COLO829 (cell line): ENCODE measurements around the gene HOXA2.
A peak's percentile ranks its signal among the peaks of the same experiment; 100 is the strongest.

Experiments
- DNase-seq: peaks from one replicate; pipeline ENCODE4 v3.0.0; 2012; ENCODE audit warnings: low spot score

HOXA2 gene

GRCh38 chr7:27078616-27079233 lies 23.8 kb downstream of the HOXA2 start:
- no peak for DNase-seq

GRCh38 chr7:27073076-27073475 lies 29.4 kb downstream of the HOXA2 start:
- no peak for DNase-seq

GRCh38 chr7:27071622-27072390 lies 30.7 kb downstream of the HOXA2 start:
- peak; percentile 46 for DNase-seq

GRCh38 chr7:27068259-27068658 lies 34.2 kb downstream of the HOXA2 start:
- DNase-seq = no peak

GRCh38 chr7:27066148-27066547 lies 36.3 kb downstream of the HOXA2 start:
- DNase-seq = no peak

GRCh38 chr7:27065709-27066108 lies 36.8 kb downstream of the HOXA2 start:
- DNase-seq = no peak

GRCh38 chr7:27064661-27065060 lies 37.8 kb downstream of the HOXA2 start:
- DNase-seq = no peak

GRCh38 chr7:27064159-27064558 lies 38.3 kb downstream of the HOXA2 start:
- no peak for DNase-seq

- DNase-seq = no peak
Observed at GRCh38 chr7:27062946-27063345, 39.5 kb downstream of the HOXA2 start.

- DNase-seq = no peak
Observed at GRCh38 chr7:27053153-27053552, 49.3 kb downstream of the HOXA2 start.

GRCh38 chr7:27051451-27051850 lies 51.0 kb downstream of the HOXA2 start:
- no peak for DNase-seq
